H1 (cell line): ENCODE measurements around the gene SOCS6.

Experiments
- CTCF ChIP-seq, 3 experiments: IDR thresholded peaks; 1 replicate in 2 of 3; 2 replicates in 1 of 3; pipeline versions ENCODE4 v1.5.1 to v1.6.1; 2011; ENCODE audit warnings: low read length in 3 of 3, mild to moderate bottlenecking in 3 of 3, inconsistent platforms in 2 of 3, low read depth in 1 of 3, moderate library complexity in 1 of 3; ENCODE audit not compliant: insufficient read depth in 1 of 3; ENCODE audit errors: control extremely low read depth in 1 of 3
- EP300 ChIP-seq, 2 experiments: IDR thresholded peaks; 1 replicate in 1 of 2; 2 replicates in 1 of 2; pipeline ENCODE4 v1.6.1; 2011 to 2012; ENCODE audit warnings: low read depth in 2 of 2, low read length in 2 of 2, mild to moderate bottlenecking in 2 of 2, borderline replicate concordance in 1 of 2, inconsistent platforms in 1 of 2, moderate library complexity in 1 of 2
- JUN ChIP-seq: IDR thresholded peaks from 2 replicates; pipeline ENCODE4 v1.6.1; 2011; ENCODE audit warnings: low read depth, mild to moderate bottlenecking, improper control_type of control experiment, low read length
- POLR2A ChIP-seq, 2 experiments: IDR thresholded peaks; 1 replicate in 1 of 2; 2 replicates in 1 of 2; pipeline ENCODE4 v1.6.1; 2011; ENCODE audit warnings: low read depth in 2 of 2, low read length in 2 of 2, mild to moderate bottlenecking in 2 of 2; ENCODE audit errors: control extremely low read depth in 1 of 2
- RAD21 ChIP-seq, 2 experiments: IDR thresholded peaks in 1 of 2; conservative IDR thresholded peaks in 1 of 2; 2 replicates each; pipeline ENCODE4 v1.6.1; 2011; ENCODE audit warnings: low read depth in 2 of 2, low read length in 2 of 2, improper control_type of control experiment in 1 of 2, inconsistent platforms in 1 of 2, mild to moderate bottlenecking in 1 of 2, moderate library complexity in 1 of 2
- TEAD4 ChIP-seq: IDR thresholded peaks from 2 replicates; pipeline ENCODE4 v1.6.1; 2012; ENCODE audit warnings: low read depth, low read length, inconsistent platforms, mixed read lengths

GRCh38 chr18:70313640-70314039 is 24.8 kb downstream of the SOCS6 start:
- TF ChIP-seq CTCF (IDR thresholded peaks at IDR 0.05; ENCODE audit: control extremely low read depth in 1 of 3, insufficient read depth in 1 of 3, low read depth in 1 of 3, low read length in 3 of 3) (no peak), TEAD4 (no peak), POLR2A (IDR thresholded peaks at IDR 0.05; ENCODE audit: control extremely low read depth in 1 of 2, low read depth in 2 of 2, low read length in 2 of 2) (no peak), RAD21 (IDR thresholded peaks at IDR 0.05 in 1 of 2, conservative IDR thresholded peaks at IDR 0.05 in 1 of 2; ENCODE audit: low read depth in 2 of 2, low read length in 2 of 2) (no peak), JUN (no peak), EP300 (IDR thresholded peaks at IDR 0.05; ENCODE audit: borderline replicate concordance in 1 of 2, low read depth in 2 of 2, low read length in 2 of 2) (no peak)
